Peyer's patch (tissue), 4 donors: ENCODE results near the gene CSAD. TPM values are rescaled to one million over a fixed set of nuclear protein-coding genes. Genes with fewer than 3 reads are reported as not detected.

ENCODE experiments used
- DNase-seq, 3 donors: peaks; one replicate each; pipeline ENCODE4 v3.0.0-alpha.2; 2017 to 2019
- H3K27ac ChIP-seq, 4 donors: fragments of 200-600 bp; sonication (generic); one replicate each; pipeline ENCODE4 v1.5.1; 2016 to 2019
- H3K27me3 ChIP-seq, 2 donors: fragments of 200-600 bp; sonication (generic); one replicate each; pipeline ENCODE4 v1.5.1; 2019
- H3K36me3 ChIP-seq, 3 donors: fragments of 200-600 bp; sonication (generic); one replicate each; pipeline ENCODE4 v1.5.1; 2016 to 2019
- H3K4me1 ChIP-seq, 4 donors: fragments of 200-600 bp; sonication (generic); one replicate each; pipeline ENCODE4 v1.5.1; 2016 to 2019
- H3K4me3 ChIP-seq, 4 donors: fragments of 200-600 bp; sonication (generic); 1 replicate in 3 of 4; 2 replicates in 1 of 4; pipeline ENCODE4 v1.5.1; 2016 to 2019; ENCODE audit warnings: mild to moderate bottlenecking in 1 of 4
- H3K9me3 ChIP-seq, 4 donors: fragments of 200-600 bp; sonication (generic); one replicate each; pipeline ENCODE4 v1.5.1; 2016 to 2019; ENCODE audit warnings: mild to moderate bottlenecking in 1 of 4
- POLR2A ChIP-seq, 2 donors: fragments of 450-650 bp; IDR thresholded peaks; one replicate each; pipeline ENCODE4 v1.5.1; 2017; ENCODE audit warnings: antibody characterized with exemption in 2 of 2, mild to moderate bottlenecking in 2 of 2, moderate library complexity in 2 of 2
- total RNA-seq, 4 donors: library from RNA; depleted of rRNA; stranded (reverse); fragments of >200 nt; gene quantifications; one replicate each; pipeline ENCODE4 v1.1.0, GENCODE V29; 2016
- TF ChIP-seq, protein P1 (sequence below), 6 experiments: fragments of 450-650 bp in 4 of 6; fragments of 200-600 bp in 2 of 6; sonication (generic) in 1 of 6; IDR thresholded peaks; one replicate each; pipeline ENCODE4 v1.5.1; 2017 to 2019; ENCODE audit warnings: antibody characterized with exemption in 6 of 6, mild to moderate bottlenecking in 3 of 6, moderate library complexity in 1 of 6

Gene CSAD
- total RNA-seq, 4 donors from 2014 or later, result 36.1 to 154 (median 109) TPM

DNA sequence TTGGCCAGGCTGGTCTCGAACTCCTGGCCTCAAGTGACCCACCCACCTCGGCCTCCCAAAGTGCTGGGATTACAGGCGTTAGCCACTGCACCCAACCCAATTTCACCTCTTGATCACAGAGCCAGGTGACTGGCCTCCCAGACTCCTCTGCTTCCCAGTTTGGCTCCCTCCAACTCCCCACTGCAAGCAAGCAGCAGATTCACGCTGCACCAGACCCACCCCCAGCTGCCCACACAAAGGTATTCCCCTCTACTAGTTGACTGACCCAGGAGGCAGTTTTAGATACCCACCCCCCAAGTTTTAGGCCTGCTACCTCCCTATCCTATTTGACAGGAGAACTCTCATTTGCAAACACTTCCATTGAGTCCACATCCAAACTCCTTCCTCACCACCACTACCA lies 46.1 kb upstream of the CSAD start:
- peaks cover 0 to 42% (median 7%) of the 10 kb centered on the region in 4 donors for H3K4me1 ChIP-seq
- no peak overlapping the region for H3K4me3 ChIP-seq

DNA sequence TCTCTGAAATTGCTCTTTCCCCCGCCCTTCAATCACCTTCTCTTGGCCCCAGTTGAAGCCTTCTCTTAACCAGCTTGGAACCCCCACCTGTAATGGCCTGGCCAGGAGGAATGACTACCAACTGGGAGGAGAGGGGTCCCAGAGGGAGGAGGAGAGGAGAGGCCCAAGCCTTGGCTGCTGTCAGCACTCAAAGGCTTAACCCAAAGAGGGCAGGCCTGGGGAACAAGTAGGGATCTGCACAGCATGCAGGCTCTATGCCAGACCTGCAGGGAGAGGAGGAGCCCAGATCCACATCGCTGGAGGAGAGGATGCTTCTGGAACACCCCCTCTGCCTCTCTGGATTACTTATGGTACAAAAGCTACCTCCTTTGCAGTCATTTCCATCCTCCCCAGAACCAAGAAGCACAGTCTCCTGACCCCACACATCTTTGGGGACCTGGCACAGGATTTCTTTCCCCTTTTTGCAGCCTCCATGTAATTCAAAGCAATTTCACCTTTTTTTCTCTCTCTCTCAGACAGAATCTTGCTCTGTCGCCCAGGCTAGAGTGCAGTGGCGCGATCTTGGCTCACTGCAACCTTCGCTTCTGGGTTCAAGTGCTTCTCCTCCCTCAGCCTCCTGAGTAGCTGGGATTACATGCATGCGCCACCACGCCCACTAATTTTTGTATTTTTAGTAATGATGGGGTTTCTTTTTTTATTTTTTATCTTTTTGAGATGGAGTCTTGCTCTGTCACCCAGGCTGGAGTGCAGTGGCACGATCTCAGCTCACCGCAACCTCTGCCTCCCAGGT lies 45.1 kb upstream of the CSAD start:
- DNase-seq, result no peak
- Histone ChIP-seq H3K27ac (no peak overlapping the region), H3K4me3 (no peak overlapping the region)

More for the DNA sequence above, 46.1 kb upstream of the CSAD start:
- H3K36me3 ChIP-seq, result no peaks in the 10 kb centered on the region
- TF ChIP-seq POLR2A (IDR thresholded peaks at IDR 0.05), result no peak
- TF ChIP-seq, protein P1, sequence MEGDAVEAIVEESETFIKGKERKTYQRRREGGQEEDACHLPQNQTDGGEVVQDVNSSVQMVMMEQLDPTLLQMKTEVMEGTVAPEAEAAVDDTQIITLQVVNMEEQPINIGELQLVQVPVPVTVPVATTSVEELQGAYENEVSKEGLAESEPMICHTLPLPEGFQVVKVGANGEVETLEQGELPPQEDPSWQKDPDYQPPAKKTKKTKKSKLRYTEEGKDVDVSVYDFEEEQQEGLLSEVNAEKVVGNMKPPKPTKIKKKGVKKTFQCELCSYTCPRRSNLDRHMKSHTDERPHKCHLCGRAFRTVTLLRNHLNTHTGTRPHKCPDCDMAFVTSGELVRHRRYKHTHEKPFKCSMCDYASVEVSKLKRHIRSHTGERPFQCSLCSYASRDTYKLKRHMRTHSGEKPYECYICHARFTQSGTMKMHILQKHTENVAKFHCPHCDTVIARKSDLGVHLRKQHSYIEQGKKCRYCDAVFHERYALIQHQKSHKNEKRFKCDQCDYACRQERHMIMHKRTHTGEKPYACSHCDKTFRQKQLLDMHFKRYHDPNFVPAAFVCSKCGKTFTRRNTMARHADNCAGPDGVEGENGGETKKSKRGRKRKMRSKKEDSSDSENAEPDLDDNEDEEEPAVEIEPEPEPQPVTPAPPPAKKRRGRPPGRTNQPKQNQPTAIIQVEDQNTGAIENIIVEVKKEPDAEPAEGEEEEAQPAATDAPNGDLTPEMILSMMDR (IDR thresholded peaks at IDR 0.05), result no peak
- H3K27me3 ChIP-seq, result no peaks in the 10 kb centered on the region
- H3K27ac ChIP-seq, result no peak overlapping the region
- no peak for DNase-seq
- no peaks in the 10 kb centered on the region for H3K9me3 ChIP-seq

GRCh38 chr12:53224897-53225634 lies 44.3 kb upstream of the CSAD start:
- peak overlapping the region in 3 of 4 donors; percentile 2 to 72 (median 30) for H3K27ac ChIP-seq
- DNase-seq, result no peak
- no peaks in the 10 kb centered on the region for H3K27me3 ChIP-seq
- H3K4me3 ChIP-seq, result no peak overlapping the region
- H3K4me1 ChIP-seq, result peaks cover 0 to 39% (median 10%) of the 10 kb centered on the region in 4 donors
- no peaks in the 10 kb centered on the region for H3K36me3 ChIP-seq
- no peaks in the 10 kb centered on the region for H3K9me3 ChIP-seq
- TF ChIP-seq, protein P1 (IDR thresholded peaks at IDR 0.05), result no peak
- no peak for TF ChIP-seq POLR2A (IDR thresholded peaks at IDR 0.05)

More for the DNA sequence above, 45.1 kb upstream of the CSAD start:
- Histone ChIP-seq H3K27me3 (no peaks in the 10 kb centered on the region), H3K9me3 (no peaks in the 10 kb centered on the region), H3K36me3 (no peaks in the 10 kb centered on the region), H3K4me1 (peaks cover 0 to 33% (median 10%) of the 10 kb centered on the region in 4 donors)
- TF ChIP-seq, protein P1 (IDR thresholded peaks at IDR 0.05), result no peak
- TF ChIP-seq POLR2A (IDR thresholded peaks at IDR 0.05), result no peak

DNA sequence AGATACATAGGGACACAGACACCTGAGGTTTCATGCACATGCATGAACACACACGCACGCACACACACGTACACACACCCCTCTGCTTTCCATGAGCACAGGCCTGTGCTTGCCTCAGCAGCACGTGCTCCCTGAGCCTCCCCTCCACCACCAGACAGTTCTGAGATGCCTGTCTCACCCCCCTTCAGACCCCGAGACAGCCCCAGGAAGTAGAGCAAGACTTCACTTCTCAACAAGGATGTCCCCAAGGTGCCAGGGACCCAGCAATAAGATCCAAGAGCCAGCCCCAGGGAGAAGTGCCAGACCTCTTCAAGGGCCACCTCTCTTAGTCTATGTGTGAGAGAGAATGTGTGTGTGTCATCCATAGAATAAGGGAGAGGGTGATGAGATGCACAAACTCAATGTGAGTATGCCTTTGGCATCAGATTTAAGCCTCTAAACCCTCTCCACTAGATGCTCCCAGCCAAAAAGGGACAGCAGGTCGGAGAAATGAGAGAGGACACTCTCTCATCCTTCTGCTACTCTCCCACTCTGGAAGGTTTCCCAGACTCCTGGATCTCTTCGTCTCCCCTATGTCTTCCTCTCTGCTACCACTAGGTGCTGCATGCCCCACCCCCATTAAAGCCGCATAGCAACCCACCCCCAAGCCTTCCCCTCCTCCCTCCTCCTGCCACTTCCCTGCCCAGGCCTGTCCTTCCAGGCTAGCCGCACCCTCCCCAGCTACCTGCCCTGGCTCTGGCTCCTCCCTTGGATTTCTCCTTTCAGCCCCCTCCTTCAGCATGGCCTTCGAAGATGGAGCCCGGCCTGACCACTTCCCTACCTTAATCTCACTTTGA lies 43.6 kb upstream of the CSAD start:
- Histone ChIP-seq H3K27me3 (no peaks in the 10 kb centered on the region), H3K4me3 (no peak overlapping the region), H3K36me3 (no peaks in the 10 kb centered on the region), H3K4me1 (peaks cover 0 to 39% (median 10%) of the 10 kb centered on the region in 4 donors), H3K9me3 (no peaks in the 10 kb centered on the region), H3K27ac (peak overlapping the region in 3 of 4 donors; percentile 30 to 97 (median 72))
- TF ChIP-seq POLR2A (IDR thresholded peaks at IDR 0.05), result no peak
- TF ChIP-seq, protein P1 (IDR thresholded peaks at IDR 0.05), result no peak
- DNase-seq, result no peak

DNA sequence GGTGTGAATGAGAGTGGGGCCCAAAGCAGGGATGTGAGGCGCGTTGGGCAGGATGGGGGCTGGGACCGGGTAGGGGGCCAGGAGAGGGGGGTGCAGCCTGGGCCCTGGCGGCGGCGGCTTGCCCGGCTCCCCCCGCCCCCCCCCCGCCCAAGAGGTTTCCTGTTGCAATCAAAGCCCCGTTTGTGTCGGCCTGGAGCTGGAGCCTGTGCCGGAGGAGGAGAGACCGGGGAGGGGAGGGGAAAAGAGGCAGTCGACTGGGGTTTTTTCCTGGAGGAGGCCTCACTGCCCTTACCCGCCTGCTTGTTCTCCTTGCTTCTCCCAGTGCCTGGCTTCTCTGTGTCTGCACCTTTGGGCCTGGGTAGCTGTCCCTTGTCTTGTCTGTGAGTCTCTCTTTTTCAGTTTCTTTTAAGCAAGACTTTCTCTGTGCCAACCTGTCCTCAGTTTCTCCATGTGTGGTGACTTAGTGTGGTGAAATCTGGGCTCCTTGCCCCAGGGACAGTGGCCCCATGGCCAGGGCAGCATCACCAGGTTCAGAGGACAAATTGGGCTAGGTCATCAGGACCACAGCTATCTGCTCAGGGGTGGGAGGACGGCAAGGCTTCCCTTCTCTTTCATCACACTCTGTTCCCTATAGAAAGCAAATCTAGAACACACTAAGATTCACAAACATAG lies 42.8 kb upstream of the CSAD start:
- peaks cover 0 to 43% (median 11%) of the 10 kb centered on the region in 4 donors for H3K4me1 ChIP-seq
- DNase-seq, result no peak
- no peak overlapping the region for H3K4me3 ChIP-seq
- no peaks in the 10 kb centered on the region for H3K27me3 ChIP-seq
- H3K9me3 ChIP-seq, result no peaks in the 10 kb centered on the region
- peak overlapping the region; percentile 14 to 99 (median 84) for H3K27ac ChIP-seq
- TF ChIP-seq POLR2A (IDR thresholded peaks at IDR 0.05), result no peak
- TF ChIP-seq, protein P1 (IDR thresholded peaks at IDR 0.05), result no peak
- H3K36me3 ChIP-seq, result no peaks in the 10 kb centered on the region
